ENCODE results near the gene GAL. TPM values are rescaled to one million over a fixed set of nuclear protein-coding genes. Genes with fewer than 3 reads are reported as not detected.

The GAL gene
- total RNA-seq, 1 donor from 2014 or later, result 23.4 TPM

DNA sequence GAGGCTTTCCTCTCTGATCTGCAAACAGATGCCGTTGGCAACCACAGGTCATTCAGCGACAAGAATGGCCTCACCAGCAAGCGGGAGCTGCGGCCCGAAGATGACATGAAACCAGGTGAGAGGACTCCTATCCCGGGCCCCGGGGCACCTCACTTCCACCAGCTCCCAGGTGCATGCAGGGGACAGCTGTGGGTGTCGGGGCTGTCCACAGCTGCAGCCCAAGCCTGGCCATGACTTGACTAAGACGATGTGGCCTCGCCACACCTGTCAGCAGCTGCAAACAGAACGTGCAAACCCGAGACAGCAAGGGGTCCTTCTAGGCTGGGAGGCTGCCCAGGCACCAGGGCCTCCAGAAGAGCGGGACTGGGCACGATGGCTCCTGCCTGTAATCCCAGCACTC lies 3.6 kb downstream of the GAL start:
- no peaks in the 10 kb centered on the region for H4K20me1 ChIP-seq (ENCODE audit: insufficient read depth, low read length)
- DNase-seq (ENCODE audit: low read depth), result no peak
- peaks cover 1% of the 10 kb centered on the region for H3K4me1 Mint-ChIP-seq (ENCODE audit: low read depth, unreplicated experiment)
- H3K9me3 ChIP-seq (ENCODE audit: insufficient read depth, low read depth, low read length), result no peaks in the 10 kb centered on the region
- no peak overlapping the region for H2AFZ ChIP-seq (ENCODE audit: low read depth, low read length)
- peaks cover 2% of the 10 kb centered on the region for H3K9me3 Mint-ChIP-seq (ENCODE audit: unreplicated experiment)
- H3K79me2 ChIP-seq (ENCODE audit: insufficient read depth, low read length), result no peaks in the 10 kb centered on the region
- no peak overlapping the region for H3K9ac ChIP-seq (ENCODE audit: low read length)
- H3K27ac ChIP-seq (ENCODE audit: low read depth, low read length), result no peak overlapping the region
- H3K4me1 ChIP-seq (ENCODE audit: insufficient read depth, low read length), result peaks cover 3% of the 10 kb centered on the region
- H3K4me3 Mint-ChIP-seq (ENCODE audit: unreplicated experiment), result no peak overlapping the region
- FAIRE-seq, result no peak
- TF ChIP-seq, protein P1, sequence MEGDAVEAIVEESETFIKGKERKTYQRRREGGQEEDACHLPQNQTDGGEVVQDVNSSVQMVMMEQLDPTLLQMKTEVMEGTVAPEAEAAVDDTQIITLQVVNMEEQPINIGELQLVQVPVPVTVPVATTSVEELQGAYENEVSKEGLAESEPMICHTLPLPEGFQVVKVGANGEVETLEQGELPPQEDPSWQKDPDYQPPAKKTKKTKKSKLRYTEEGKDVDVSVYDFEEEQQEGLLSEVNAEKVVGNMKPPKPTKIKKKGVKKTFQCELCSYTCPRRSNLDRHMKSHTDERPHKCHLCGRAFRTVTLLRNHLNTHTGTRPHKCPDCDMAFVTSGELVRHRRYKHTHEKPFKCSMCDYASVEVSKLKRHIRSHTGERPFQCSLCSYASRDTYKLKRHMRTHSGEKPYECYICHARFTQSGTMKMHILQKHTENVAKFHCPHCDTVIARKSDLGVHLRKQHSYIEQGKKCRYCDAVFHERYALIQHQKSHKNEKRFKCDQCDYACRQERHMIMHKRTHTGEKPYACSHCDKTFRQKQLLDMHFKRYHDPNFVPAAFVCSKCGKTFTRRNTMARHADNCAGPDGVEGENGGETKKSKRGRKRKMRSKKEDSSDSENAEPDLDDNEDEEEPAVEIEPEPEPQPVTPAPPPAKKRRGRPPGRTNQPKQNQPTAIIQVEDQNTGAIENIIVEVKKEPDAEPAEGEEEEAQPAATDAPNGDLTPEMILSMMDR (IDR thresholded peaks at IDR 0.05; ENCODE audit: insufficient read depth, low read depth, low read length), result no peak
- no peak for TF ChIP-seq EZH2 (IDR thresholded peaks at IDR 0.05; ENCODE audit: insufficient read depth, low read length)
- no peak overlapping the region for H3K4me3 ChIP-seq (ENCODE audit: insufficient read depth, low read depth, low read length)
- peaks cover 8% of the 10 kb centered on the region for H3K36me3 Mint-ChIP-seq (ENCODE audit: low read depth, unreplicated experiment)
- no peak overlapping the region for H3K4me2 ChIP-seq (ENCODE audit: low read length)
- peaks cover 59% of the 10 kb centered on the region for H3K27me3 ChIP-seq (ENCODE audit: insufficient read depth, low read length)
- peaks cover 47% of the 10 kb centered on the region for H3K27me3 Mint-ChIP-seq (ENCODE audit: low read depth, unreplicated experiment)
- no peaks in the 10 kb centered on the region for H3K36me3 ChIP-seq (ENCODE audit: insufficient read depth, low read length)
- no peak overlapping the region for H3K27ac Mint-ChIP-seq (ENCODE audit: unreplicated experiment)

DNA sequence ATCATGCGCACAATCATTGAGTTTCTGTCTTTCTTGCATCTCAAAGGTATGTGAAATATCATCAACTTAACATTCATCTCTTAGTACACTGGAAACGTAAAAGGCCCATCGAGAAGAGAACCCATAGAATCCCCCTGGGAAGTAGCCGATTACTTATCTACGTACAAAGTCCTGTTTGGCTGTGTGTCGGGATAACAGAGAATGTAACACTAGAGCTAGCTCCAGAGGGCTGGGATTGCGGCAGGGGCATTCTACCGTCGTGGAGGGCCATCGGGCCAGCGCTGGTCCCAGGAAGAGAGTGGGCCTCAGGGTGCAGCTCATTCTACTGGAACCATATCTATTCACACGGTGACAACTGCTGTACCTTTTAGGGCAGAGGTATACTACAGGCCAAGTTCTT lies 4.5 kb downstream of the GAL start:
- Histone ChIP-seq H2AFZ (ENCODE audit: low read depth, low read length) (no peak overlapping the region), H3K36me3 (ENCODE audit: insufficient read depth, low read length) (no peaks in the 10 kb centered on the region), H3K79me2 (ENCODE audit: insufficient read depth, low read length) (no peaks in the 10 kb centered on the region), H3K27me3 (ENCODE audit: insufficient read depth, low read length) (peaks cover 53% of the 10 kb centered on the region), H3K9ac (ENCODE audit: low read length) (no peak overlapping the region), H3K4me2 (ENCODE audit: low read length) (no peak overlapping the region), H3K4me3 (ENCODE audit: insufficient read depth, low read depth, low read length) (no peak overlapping the region), H4K20me1 (ENCODE audit: insufficient read depth, low read length) (no peaks in the 10 kb centered on the region), H3K27ac (ENCODE audit: low read depth, low read length) (no peak overlapping the region), H3K9me3 (ENCODE audit: insufficient read depth, low read depth, low read length) (no peaks in the 10 kb centered on the region), H3K4me1 (ENCODE audit: insufficient read depth, low read length) (peaks cover 3% of the 10 kb centered on the region)
- Mint-ChIP-seq H3K27ac (ENCODE audit: unreplicated experiment) (no peak overlapping the region), H3K4me3 (ENCODE audit: unreplicated experiment) (no peak overlapping the region), H3K36me3 (ENCODE audit: low read depth, unreplicated experiment) (peaks cover 8% of the 10 kb centered on the region), H3K27me3 (ENCODE audit: low read depth, unreplicated experiment) (peaks cover 51% of the 10 kb centered on the region), H3K4me1 (ENCODE audit: low read depth, unreplicated experiment) (no peaks in the 10 kb centered on the region), H3K9me3 (ENCODE audit: unreplicated experiment) (peaks cover 3% of the 10 kb centered on the region)
- TF ChIP-seq EZH2 (IDR thresholded peaks at IDR 0.05; ENCODE audit: insufficient read depth, low read length), result no peak
- DNase-seq (ENCODE audit: low read depth) (no peak), FAIRE-seq (no peak)

DNA sequence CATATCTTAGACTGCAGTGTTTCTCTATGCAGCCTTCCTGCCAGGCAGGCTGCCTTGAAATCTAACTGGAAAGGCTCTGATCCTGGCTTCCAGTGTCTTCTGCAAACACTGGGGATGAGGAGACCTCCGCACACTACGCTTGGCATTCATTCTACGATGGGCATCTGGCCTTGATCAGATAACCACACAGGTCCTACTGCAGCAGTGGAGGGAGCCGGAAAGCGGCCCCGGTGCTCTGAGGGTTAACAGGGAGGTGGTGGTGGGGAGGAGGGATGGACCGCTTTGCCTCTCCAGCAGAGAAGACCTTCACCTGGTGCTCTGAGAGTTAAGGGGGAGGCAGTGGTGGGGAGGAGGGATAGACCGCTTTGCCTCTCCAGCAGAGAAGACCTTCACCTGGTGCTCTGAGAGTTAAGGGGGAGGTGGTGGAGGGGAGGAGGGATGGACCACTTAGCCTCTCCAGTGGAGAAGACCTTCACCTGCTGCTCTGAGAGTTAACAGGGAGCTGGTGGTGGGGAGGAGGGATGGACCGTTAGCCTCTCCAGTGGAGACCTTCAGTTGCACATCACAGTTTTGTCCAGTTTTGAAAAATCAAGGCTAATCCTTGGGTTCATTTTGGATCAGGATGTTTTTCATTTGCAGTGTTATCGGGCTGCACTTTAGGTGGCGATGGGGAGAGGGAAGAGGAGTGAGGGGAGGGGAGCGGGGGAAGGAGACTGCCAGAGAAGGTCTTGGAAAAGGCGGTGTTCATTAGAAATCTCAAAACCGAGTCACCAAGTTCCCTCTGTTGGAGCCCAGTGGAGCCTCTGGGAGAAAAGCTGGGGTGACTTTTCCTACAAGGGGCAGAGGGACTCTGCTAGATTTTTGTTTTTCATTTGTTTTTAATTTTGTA lies 5.6 kb downstream of the GAL start:
- Mint-ChIP-seq H3K9me3 (ENCODE audit: unreplicated experiment) (peaks cover 6% of the 10 kb centered on the region), H3K4me1 (ENCODE audit: low read depth, unreplicated experiment) (no peaks in the 10 kb centered on the region), H3K36me3 (ENCODE audit: low read depth, unreplicated experiment) (peaks cover 8% of the 10 kb centered on the region), H3K27me3 (ENCODE audit: low read depth, unreplicated experiment) (peaks cover 59% of the 10 kb centered on the region), H3K27ac (ENCODE audit: unreplicated experiment) (no peak overlapping the region), H3K4me3 (ENCODE audit: unreplicated experiment) (no peak overlapping the region)
- FAIRE-seq (no peak), DNase-seq (ENCODE audit: low read depth) (no peak)
- H3K79me2 ChIP-seq (ENCODE audit: insufficient read depth, low read length), result no peaks in the 10 kb centered on the region
- no peak overlapping the region for H3K27ac ChIP-seq (ENCODE audit: low read depth, low read length)
- peaks cover 56% of the 10 kb centered on the region for H3K27me3 ChIP-seq (ENCODE audit: insufficient read depth, low read length)
- no peak overlapping the region for H2AFZ ChIP-seq (ENCODE audit: low read depth, low read length)
- H3K36me3 ChIP-seq (ENCODE audit: insufficient read depth, low read length), result no peaks in the 10 kb centered on the region
- no peak overlapping the region for H3K4me2 ChIP-seq (ENCODE audit: low read length)
- TF ChIP-seq EZH2 (IDR thresholded peaks at IDR 0.05; ENCODE audit: insufficient read depth, low read length), result no peak
- no peaks in the 10 kb centered on the region for H4K20me1 ChIP-seq (ENCODE audit: insufficient read depth, low read length)
- no peaks in the 10 kb centered on the region for H3K9me3 ChIP-seq (ENCODE audit: insufficient read depth, low read depth, low read length)
- no peak overlapping the region for H3K9ac ChIP-seq (ENCODE audit: low read length)
- no peaks in the 10 kb centered on the region for H3K4me1 ChIP-seq (ENCODE audit: insufficient read depth, low read length)
- H3K4me3 ChIP-seq (ENCODE audit: insufficient read depth, low read depth, low read length), result no peak overlapping the region
